HG02884 (cell line): ENCODE data around the gene ATG2B.
"Not testable (repeated sequence)": the region's sequence is repeated elsewhere in the genome, so short reads cannot be mapped to it uniquely, and the experiment has no call there.

ENCODE experiments used
- ATAC-seq: cut with Tn5 transposase; IDR thresholded peaks from one replicate; pipeline ENCODE4 v1.9.1; 2021; ENCODE audit warnings: mild to moderate bottlenecking, moderate library complexity; ENCODE audit not compliant: unreplicated experiment

Gene ATG2B

DNA sequence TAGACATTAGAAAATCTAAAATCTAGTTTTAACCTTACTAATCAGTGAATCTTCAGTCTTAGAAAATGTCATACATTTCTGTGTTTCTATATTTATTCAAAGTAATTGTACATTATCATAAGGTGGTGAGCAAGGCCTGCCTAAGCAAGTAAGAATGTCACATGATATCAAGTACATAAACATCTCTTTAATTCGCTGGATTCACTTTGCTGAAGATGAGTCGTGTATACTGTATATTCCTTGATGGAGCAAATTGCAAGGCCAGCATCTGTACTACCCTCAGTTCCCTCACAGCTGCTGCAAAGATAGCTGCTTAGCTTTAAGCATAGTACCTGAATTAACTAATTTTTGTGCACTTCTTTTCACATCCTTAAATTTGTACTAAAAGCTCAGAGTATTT lies 20.3 kb upstream of the ATG2B start:
- no peak for ATAC-seq

DNA sequence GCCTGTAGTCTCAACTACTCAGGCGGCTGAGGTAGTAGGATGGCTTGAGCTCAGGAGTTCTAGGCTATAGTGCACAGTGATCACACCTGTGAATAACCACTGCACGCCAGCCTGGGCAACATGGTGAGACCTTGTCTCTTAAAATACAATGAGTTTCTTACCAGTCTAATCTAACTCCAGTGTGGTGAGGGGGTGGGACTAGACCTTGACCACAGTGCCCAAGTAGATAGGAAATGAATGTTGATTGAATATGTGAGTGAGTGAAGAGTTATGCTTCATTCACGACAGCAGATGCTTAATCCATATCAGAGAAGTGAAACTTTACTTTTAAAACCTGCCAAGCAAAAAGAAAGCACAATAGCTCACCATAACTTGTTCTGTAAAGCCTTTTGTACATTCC lies 17.6 kb upstream of the ATG2B start:
- peak; percentile 66 for ATAC-seq

DNA sequence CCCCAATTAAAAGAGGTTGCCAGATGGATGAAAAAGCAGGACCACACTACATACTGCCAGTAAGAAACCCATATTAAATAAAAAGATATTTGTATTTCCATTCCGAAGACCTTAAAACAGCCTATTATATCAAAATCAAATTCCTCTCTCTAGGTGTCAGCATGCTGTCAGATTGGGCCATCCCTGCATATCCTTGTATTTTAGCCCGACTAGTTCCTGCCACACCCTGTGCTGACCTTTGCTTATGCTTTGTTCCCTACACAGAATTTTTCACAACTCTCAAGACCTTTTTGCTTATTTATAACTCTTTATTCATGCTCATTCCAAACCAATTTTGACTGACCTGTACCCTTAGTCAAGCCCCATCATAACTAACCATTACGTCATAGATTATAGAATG lies 13.0 kb upstream of the ATG2B start:
- no peak for ATAC-seq

DNA sequence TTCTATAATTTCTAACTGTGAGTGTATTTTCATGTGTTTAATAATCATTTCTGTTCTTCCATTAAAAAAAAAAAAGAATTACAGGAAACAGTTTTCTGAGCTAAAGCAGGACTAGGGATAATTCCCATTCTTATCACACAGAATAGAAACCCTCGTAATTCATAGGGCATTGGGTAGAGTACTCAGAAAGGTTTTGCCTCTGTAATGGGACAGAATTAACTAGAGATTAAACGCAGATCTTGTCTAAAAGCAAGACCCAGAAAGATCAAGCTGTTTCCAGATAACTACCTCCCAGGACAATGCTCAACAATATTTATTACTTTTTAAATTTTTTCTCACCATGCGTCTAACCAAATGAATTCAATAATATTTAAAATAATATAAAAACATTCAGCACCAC lies 10.4 kb upstream of the ATG2B start:
- ATAC-seq: no peak

DNA sequence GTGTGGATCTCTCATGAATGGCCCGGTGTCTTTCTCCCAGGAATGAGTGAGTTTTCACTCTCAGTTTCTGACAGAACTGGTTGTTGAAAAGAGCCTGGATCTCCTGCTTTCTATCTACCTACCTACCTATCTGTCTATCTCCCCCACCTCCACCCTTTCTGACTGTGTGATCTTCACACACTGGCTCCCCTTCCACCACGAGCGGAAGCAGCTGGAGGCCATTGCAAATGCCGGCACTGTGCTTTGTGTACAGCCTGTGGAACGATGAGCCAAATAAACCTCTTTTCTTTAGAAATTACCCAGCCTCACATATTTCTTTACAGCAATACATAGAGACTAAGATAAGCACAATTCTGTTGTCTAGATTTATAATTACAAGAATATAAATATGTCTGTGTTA lies 7.4 kb upstream of the ATG2B start:
- no peak for ATAC-seq

DNA sequence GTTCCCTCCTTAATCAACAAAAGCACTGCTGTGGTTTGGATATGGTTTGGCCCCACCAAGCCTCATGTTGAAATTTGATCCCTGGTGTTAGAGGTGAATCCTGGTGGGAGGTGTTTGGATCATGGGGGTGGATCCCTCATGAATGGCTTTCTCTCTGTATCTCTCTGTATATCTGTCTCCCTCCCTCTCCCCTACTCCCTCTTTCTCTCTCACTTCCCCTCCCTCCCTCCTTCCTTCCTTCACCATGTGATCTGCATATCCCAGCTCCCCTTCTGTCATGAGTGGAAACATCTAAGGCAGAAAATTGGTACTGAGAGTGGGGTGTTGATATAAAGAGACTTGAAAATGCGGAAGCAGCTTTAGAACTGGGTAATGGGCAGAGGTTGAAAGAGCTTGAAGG lies 5.4 kb upstream of the ATG2B start:
- no peak for ATAC-seq

DNA sequence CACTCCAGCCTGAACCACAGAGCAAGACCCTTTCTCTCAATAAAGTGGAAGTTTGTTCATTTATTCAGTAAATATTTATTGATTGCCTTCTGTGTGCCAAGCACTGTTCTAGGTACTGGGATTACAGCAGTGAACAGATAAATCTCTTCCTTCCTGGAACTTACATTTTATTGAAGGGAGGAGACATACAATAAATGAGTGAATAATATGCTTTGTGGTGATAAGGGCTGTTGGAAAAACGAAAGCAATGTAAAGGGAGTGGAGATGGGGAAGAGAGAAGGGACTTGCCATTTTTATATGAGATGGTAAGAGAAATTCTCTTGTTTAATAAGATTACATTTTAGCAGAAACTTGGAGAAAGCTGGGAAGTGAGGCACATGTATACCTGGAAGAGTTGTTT lies 1.8 kb upstream of the ATG2B start:
- no peak for ATAC-seq

DNA sequence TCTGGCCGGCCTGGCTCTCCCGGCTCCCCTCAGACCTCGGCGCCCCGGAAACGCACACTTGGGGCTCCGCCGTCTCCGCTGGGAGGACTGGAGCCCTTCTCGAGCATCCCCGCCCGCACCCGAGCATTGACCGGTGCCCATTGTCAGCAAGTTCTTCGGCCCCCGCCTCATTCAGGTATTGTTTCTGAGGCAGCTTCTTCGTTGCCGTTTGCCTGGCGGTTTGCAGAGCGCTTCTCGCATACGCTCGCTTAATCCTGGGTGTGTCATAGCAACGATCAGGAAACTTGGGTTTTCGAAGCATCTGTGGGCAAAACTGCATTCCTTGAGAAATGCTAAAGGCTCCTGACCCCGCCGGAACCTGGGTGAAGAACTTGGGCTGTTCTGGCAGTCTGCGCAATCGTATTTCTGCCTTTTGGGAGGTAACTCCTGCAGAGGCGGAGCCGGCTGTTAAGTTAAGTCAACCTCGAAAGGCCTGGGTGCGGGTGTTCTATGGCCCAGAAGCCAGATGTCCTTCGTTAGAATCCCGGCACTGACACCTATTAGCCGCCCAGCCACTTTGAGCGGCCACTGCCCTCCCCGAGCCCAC lies 703 bp upstream of the ATG2B start:
- ATAC-seq: peak; percentile 27

DNA sequence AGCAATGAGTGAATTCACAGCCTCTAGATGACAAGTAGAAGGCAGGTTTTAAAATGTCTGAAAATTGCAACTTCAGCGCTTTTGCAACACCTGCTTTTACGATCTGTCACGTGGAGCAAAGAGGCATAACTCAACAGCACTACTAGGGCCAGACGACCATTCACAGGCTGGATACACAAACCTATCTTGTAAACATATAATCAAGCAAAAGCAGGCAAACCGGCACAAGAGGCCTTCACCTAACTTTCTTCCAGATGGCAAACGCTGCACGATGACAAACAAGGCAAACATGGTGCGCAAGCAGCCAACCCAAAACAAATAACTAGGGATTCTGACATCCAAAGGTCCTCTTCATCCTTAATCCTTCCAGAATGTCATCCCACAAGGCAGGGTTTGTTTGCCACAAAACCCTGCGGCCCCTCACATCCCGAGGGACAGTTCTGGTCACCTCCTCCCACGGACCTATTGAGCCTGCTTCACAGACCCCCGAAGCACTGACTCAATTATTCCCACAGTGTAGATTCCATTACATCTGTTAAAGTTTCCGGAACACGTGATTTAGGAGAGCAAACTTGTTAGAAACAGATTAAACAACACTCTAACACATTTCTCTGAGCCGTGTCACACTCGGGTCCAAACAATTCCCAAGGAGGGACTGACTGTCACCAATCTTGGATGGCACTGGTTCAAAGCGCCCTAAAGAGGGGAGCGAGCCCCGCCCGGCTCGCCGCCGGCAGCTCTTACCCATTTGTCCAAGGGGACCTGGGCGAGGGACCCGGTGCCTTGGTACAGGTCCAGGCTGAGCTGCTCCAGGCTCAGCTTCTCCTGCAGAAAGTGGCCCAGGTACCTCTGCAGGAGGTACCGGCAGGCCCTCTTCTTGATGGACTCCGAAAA lies 823 bp downstream of the ATG2B start:
- ATAC-seq: peak; percentile 8

DNA sequence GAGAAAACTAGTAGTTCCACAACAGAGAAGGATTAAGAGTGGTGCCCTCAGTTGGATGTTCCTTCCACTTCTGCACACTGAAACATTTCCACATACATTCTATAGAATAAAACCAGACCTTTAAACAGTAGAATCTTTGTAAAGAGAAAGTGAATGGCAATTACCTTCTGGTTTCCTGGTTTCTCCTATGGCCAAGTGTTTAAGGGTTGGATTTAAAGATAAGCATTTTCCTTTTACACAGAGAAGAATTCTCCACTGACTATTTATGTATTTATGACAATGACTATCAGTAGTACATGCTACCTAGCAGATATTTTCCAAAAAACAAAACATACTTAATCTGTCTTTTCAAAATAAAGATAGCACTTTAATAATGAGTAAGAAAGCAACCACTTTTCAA lies 3.2 kb downstream of the ATG2B start:
- no peak for ATAC-seq

DNA sequence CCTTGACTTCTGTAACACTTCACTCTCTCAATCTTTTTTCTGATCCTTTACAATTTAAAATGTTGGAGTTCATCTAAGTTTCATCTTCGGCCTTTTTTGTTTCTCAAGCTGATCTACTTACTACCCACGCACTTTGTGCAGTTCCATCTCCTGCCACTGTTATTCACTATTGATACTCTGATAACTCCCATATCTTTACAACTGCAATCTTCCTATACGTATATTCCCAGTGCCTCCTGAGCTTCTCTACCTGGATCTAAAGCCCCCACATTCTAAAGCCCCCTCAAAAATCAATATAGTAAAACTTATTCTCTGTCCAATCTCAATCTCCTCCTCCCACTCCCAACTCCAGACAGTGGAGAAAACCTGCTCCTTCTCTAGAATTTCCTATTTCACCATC lies 5.9 kb downstream of the ATG2B start:
- ATAC-seq: no peak

DNA sequence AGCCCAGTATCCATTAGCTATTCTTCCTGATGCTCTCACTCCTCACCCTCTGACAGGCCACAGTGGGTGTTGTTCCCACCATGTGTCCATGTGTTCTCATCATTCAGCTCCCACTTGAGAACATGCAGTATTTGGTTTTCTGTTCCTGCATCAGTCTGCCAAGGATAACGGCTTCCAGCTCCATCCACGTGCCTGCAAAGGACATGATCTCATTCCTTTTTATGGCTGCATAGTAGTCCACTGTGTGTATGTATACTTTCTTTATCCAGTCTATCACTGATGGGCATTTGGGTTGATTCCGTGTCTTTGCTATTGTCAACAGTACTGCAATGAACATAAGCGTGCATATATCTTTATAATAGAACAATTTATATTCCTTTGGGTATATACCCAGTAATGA lies 8.9 kb downstream of the ATG2B start:
- ATAC-seq: no peak

DNA sequence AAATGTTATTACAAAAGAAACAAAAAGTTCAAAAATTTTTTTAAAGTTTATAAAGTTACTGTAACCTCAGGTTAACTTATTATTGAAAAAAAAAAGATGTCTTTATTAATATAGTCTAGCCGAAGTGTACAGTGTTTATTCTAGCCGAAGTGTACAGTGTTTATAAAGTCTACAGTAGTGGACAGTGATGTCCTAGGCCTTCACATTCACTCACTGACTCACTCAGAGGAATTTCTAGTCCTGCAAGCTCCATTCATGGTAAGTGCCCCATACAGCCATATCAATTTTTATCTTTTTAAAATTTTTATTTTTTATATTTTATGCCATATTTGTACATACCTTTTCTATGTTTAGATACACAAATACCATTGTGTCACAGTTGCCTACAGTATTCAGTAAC lies 10.4 kb downstream of the ATG2B start:
- no peak for ATAC-seq

DNA sequence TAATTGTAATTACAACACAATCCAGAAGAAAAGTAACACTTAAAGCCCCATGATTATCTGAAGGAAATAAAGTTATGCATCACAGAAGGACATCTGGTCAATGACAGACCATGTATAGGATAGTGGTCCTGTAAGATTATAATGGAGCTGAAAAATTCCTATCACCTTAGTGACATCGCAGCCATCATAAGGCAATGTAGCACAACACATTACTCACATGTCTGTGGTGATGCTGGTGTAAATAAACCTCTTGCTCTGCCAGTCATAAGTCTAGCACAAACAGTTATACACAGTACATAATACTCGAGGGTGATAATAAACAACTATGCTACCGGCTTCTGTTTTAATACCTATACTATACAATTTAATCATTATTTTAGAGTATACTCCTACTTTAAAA lies 11.2 kb downstream of the ATG2B start:
- ATAC-seq: no peak

DNA sequence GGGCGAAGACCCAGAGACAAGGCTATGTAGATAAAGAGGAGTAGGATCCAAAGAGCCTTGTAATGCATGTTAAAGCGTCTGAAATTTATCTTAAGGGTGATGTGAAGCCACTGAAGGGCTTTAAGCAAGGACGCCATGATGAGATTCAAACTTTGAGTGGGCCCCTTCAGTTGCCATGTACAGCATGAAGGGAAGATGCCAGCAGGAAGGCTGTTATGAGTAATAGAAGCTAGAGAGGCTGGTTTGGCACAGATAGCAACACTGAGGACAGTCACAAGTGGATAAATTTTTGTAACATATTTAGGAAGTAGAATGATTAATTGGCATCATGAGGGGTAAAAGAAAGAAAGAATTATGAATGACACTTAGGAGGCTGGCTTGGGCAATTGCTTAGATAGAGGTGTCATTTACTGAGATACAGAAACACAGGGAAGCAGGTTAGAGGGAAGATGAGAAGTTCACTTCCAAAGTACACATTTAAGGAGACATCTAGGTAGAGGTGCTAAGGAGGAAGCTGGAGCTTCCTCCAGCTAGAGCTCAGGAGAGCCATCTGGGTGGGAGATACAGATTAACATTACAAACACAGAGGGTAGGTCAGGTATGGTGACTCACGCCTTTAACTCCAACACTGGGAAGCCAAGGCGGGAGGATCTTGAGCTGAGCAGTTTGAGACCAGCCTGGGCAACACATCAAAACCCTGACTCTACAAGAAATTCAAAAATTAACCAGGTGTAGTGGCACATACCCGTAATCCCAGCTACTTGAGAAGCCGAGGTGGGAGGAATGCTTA lies 13.7 kb downstream of the ATG2B start:
- ATAC-seq: no peak

DNA sequence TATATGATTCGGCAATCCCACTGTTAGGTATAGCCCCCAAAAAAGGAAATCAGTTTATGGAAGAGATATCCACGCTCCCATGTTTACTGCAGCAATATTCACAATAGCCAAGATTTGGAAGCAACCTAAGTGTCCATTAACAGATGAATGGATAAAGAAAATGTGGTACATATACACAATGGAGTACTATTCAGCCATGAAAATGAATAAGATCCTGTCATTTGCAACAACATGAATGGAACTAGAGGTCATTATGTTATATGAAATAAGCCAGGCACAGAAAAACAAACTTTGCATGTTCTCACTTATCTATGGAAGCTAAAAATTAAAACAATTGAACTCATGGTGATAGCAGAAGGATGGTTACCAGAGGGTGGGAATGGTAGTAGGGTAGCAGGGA lies 15.2 kb downstream of the ATG2B start:
- not testable (repeated sequence) for ATAC-seq

DNA sequence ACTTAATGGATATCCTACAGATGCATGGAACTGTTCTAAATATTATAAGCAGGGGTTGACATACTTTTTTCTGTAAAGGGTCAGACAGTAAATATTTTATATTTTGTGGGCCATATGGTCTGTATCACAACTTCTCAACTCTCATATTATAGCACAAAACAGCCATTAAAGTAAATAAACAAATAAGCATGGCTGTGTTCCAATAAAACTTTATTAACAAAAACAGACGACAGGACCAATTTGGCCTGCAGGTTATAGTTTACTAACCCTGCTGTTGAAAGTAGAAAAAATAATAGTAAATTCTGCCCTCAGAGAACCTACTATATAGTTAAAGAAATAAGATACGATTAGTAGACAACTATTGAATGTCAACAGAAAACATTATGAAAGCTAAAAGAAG lies 17.5 kb downstream of the ATG2B start:
- no peak for ATAC-seq

DNA sequence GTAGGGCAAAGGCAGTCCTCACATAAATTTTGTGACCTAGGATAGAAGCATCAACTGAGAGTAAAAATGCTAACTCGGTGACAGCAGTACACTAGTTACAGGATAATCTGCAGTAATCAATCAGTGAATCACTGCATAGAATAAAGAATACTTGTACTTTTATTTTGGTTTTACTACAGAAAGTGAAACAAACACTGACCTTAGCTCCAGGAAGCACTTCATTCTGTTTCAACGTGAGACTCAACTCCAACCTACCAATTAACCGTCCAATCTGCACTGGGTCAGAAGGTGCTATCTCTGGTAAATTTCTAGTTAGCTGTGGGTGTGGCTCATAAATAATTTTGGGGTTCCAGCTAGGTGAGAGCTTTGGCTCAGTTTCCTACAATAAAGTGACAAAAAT lies 21.8 kb downstream of the ATG2B start:
- no peak for ATAC-seq

DNA sequence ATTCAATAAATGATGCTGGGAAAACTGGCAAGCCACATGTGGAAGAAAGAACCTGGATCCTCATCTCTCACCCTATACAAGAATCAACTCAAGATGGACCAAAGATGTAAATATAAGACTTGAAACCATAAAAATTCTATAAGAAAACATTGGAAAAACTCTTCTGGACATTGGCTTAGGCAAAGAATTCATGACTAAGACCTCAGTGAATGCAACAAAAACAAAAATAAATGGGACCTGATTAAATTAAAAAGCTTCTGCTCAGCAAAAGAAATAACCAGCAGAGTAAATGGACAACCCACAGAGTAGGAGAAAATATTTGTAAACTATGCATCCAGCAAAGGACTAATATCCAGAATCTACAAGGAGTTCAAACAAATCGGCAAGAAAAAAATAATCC lies 24.6 kb downstream of the ATG2B start:
- no peak for ATAC-seq

DNA sequence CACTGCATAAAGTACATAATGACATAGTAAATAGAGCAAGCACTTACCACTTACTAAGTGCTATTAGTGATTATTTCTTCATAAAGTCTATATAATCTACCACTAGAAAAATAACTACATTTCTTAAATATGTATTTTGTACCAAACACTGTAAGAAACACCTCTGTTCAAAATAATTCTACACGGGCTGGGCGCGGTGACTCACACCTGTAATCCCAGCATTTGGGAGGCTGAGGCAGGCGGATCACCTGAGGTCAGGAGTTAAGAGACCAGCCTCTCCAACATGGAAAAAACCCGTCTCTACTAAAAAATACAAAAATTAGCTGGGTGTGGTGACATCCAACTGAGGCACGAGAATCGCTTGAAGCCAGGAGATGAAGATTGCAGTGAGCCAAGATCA lies 38.9 kb downstream of the ATG2B start:
- ATAC-seq: no peak

DNA sequence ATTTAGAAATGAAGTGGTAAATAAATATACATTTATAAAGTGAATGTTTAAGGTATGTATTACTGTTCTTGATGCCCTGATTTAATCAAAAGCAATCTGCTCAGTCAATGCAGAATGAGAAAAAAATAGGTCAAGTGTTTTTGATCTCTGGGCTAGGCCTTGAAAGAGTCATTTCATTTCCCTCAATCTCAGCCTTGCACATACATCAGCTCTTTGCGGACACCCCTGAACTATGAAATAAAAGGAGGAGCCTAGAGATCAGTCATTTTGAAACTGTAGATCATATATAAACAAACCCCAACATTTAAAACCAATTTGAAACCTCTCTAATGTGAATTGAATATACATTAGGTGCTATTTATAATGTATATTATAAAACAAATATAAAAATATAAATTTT lies 42.5 kb downstream of the ATG2B start:
- no peak for ATAC-seq

DNA sequence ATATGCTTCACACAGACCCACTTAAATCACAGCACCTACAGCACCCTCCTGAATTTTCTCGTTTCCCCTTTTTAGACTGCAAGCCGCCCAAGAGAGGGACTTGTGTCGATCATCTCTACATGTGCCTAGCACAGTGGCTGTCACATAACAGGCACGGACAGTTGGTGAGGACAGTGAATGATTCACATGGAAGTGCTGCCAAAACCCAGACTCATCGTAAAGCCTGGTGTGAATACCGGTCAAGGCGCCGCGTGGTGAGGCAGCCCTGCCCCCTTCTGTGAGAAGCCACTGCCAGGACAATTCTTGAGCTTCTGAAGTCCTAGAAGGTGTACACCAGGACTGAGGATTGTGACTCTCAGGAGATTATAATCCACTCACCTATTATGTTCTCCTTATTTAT lies 44.3 kb downstream of the ATG2B start:
- ATAC-seq: no peak
